SK-N-SH (cell line): ENCODE measurements around the gene OTOP1. TPM values are rescaled to one million over a fixed set of nuclear protein-coding genes. Genes with fewer than 3 reads are reported as not detected.

Experiments
- CTCF ChIA-PET: fragments of 300-600, 350-600 bp; formaldehyde crosslinking; extraction: SDS; loops from one replicate; lab custom pipeline; 2021; lab: Yijun Ruan, JAX
- POLR2A ChIA-PET: fragments of 350-600 bp; sonication (Branson Sonifier 250); formaldehyde crosslinking; extraction: SDS; loops from one replicate; lab custom pipeline; 2020; ENCODE audit warnings: antibody characterized with exemption, inconsistent platforms; lab: Yijun Ruan, JAX
- DNase-seq: peaks from one replicate; pipeline ENCODE4 v3.0.0; 2012
- H2AFZ ChIP-seq: fragments of 200-600 bp; sonication (generic); 2 replicates; pipeline ENCODE4 v1.8.1; 2016; ENCODE audit warnings: antibody characterized with exemption, mild to moderate bottlenecking, low read depth
- H3F3A ChIP-seq: fragments of 200-600 bp; sonication (generic); replicated peaks from 2 replicates; pipeline ENCODE3; 2016; ENCODE audit warnings: antibody characterized with exemption, mild to moderate bottlenecking; ENCODE audit not compliant: insufficient read depth
- H3K27ac ChIP-seq, 2 experiments: fragments of 200-500 bp in 1 of 2; fragments of 200-600 bp in 1 of 2; sonication (Bioruptor generic) in 1 of 2; sonication (generic), shearing (Covaris generic) in 1 of 2; 2 replicates each; pipeline versions ENCODE4 v1.5.1 to v1.6.1; 2014 to 2016; ENCODE audit warnings: low read depth in 2 of 2, inconsistent platforms in 1 of 2, low read length in 1 of 2, mild to moderate bottlenecking in 1 of 2, mixed read lengths in 1 of 2
- H3K27me3 ChIP-seq: fragments of 200-600 bp; sonication (generic), shearing (Covaris generic); 2 replicates; pipeline ENCODE4 v1.6.1; 2016; ENCODE audit warnings: mixed run types; ENCODE audit not compliant: insufficient read depth
- H3K36me3 ChIP-seq, 2 experiments: fragments of 200-500 bp in 1 of 2; fragments of 200-600 bp in 1 of 2; sonication (Bioruptor generic) in 1 of 2; sonication (generic) in 1 of 2; replicated peaks in 1 of 2; 2 replicates each; pipeline versions ENCODE3 to v1.5.1; 2014 to 2016; ENCODE audit warnings: low read length in 1 of 2, mild to moderate bottlenecking in 1 of 2; ENCODE audit not compliant: insufficient read depth in 2 of 2, control insufficient read depth in 1 of 2
- H3K4me1 ChIP-seq, 2 experiments: fragments of 200-500 bp in 1 of 2; fragments of 200-600 bp in 1 of 2; sonication (Bioruptor generic) in 1 of 2; sonication (generic), shearing (Covaris generic) in 1 of 2; 2 replicates each; pipeline versions ENCODE4 v1.5.1 to v1.6.1; 2014 to 2016; ENCODE audit warnings: low read depth in 1 of 2, low read length in 1 of 2, mixed run types in 1 of 2; ENCODE audit not compliant: insufficient read depth in 2 of 2, control insufficient read depth in 1 of 2
- H3K4me2 ChIP-seq: fragments of 200-600 bp; sonication (generic), shearing (Covaris generic); 2 replicates; pipeline ENCODE4 v1.6.1; 2017; ENCODE audit warnings: mixed run types
- H3K4me3 ChIP-seq, 2 experiments: fragments of 200-500 bp in 1 of 2; fragments of 200-600 bp in 1 of 2; sonication (Bioruptor generic) in 1 of 2; sonication (generic), shearing (Covaris generic) in 1 of 2; 2 replicates each; pipeline versions ENCODE4 v1.5.1 to v1.8.1; 2014 to 2016; ENCODE audit warnings: low read depth in 2 of 2, inconsistent platforms in 1 of 2, low read length in 1 of 2, mild to moderate bottlenecking in 1 of 2, mixed read lengths in 1 of 2, moderate library complexity in 1 of 2
- H3K79me2 ChIP-seq: fragments of 200-600 bp; sonication (generic); 2 replicates; pipeline ENCODE4 v1.8.1; 2017; ENCODE audit warnings: mild to moderate bottlenecking; ENCODE audit not compliant: insufficient read depth
- H3K9ac ChIP-seq: fragments of 200-600 bp; sonication (generic); 2 replicates; pipeline ENCODE4 v1.6.1; 2017; ENCODE audit warnings: mixed run types
- H3K9me2 ChIP-seq: fragments of 200-600 bp; sonication (generic); 2 replicates; pipeline ENCODE4 v1.6.1; 2017; ENCODE audit warnings: mixed run types
- H3K9me3 ChIP-seq: fragments of 200-600 bp; sonication (generic); 2 replicates; pipeline ENCODE4 v1.6.1; 2017; ENCODE audit warnings: mixed run types, mild to moderate bottlenecking, moderate library complexity
- H4K20me1 ChIP-seq: fragments of 200-600 bp; sonication (generic); 2 replicates; pipeline ENCODE4 v1.6.1; 2017; ENCODE audit warnings: mild to moderate bottlenecking, mixed run types; ENCODE audit not compliant: insufficient read depth
- CHD2 ChIP-seq: fragments of 150-350 bp; IDR thresholded peaks from 2 replicates; pipeline ENCODE4 v1.6.1; 2018; ENCODE audit warnings: low read length; ENCODE audit not compliant: partially characterized antibody
- ELF1 ChIP-seq: IDR thresholded peaks from 2 replicates; pipeline ENCODE4 v1.4.0; 2012
- EP300 ChIP-seq, 2 experiments: IDR thresholded peaks; 2 replicates each; pipeline versions ENCODE4 v1.4.0 to v1.6.1; 2012; ENCODE audit warnings: borderline replicate concordance in 1 of 2, low read depth in 1 of 2, low read length in 1 of 2
- EZH2phosphoT487 ChIP-seq: fragments of 200-600 bp; sonication (generic); IDR thresholded peaks from 2 replicates; pipeline ENCODE4 v1.6.1; 2017; ENCODE audit warnings: low read depth, mixed run types, mild to moderate bottlenecking, antibody characterized with exemption, moderate library complexity, borderline replicate concordance
- FOSL2 ChIP-seq: IDR thresholded peaks from 2 replicates; pipeline ENCODE4 v1.4.0; 2012; ENCODE audit warnings: low read depth, mild to moderate bottlenecking, moderate library complexity, borderline replicate concordance
- FOXJ3 ChIP-seq: sonication (generic); formaldehyde crosslinking; IDR thresholded peaks from 2 replicates; pipeline ENCODE4 v1.5.1; 2020; ENCODE audit warnings: mild to moderate bottlenecking, missing genetic modification reagents
- GABPA ChIP-seq: IDR thresholded peaks from 2 replicates; pipeline ENCODE4 v1.4.0; 2012; ENCODE audit warnings: low read depth, mild to moderate bottlenecking
- JUND ChIP-seq: IDR thresholded peaks from 2 replicates; pipeline ENCODE4 v1.4.0; 2012
- MEF2A ChIP-seq: IDR thresholded peaks from 2 replicates; pipeline ENCODE4 v1.4.0; 2012; ENCODE audit warnings: low read depth, borderline replicate concordance
- MXI1 ChIP-seq: IDR thresholded peaks from 2 replicates; pipeline ENCODE4 v1.6.1; 2012; ENCODE audit warnings: mild to moderate bottlenecking, low read depth, low read length, improper control_type of control experiment
- POLR2AphosphoS5 ChIP-seq: IDR thresholded peaks from 2 replicates; pipeline ENCODE4 v1.6.1; 2012; ENCODE audit warnings: low read depth, low read length
- RAD21 ChIP-seq: IDR thresholded peaks from 2 replicates; pipeline ENCODE4 v1.6.1; 2012; ENCODE audit warnings: mild to moderate bottlenecking, low read length
- RCOR1 ChIP-seq: fragments of 150-350 bp; IDR thresholded peaks from 2 replicates; pipeline ENCODE4 v1.6.1; 2017; ENCODE audit warnings: antibody characterized with exemption, low read length
- RFX5 ChIP-seq: IDR thresholded peaks from 2 replicates; pipeline ENCODE4 v1.6.1; 2012; ENCODE audit warnings: mild to moderate bottlenecking, improper control_type of control experiment, low read length
- TCF12 ChIP-seq: IDR thresholded peaks from 2 replicates; pipeline ENCODE4 v1.4.0; 2012
- YY1 ChIP-seq: IDR thresholded peaks from 2 replicates; pipeline ENCODE4 v1.4.0; 2012; ENCODE audit warnings: low read depth, mild to moderate bottlenecking
- WGBS: methylation state at CpG from one replicate; pipeline ENCODE4 v1.1.6; 2017; ENCODE audit warnings: low lambda C conversion rate; 5-methylcytosine and 5-hydroxymethylcytosine counted together
- polyA plus RNA-seq, 3 experiments: library from polyadenylated mRNA; depleted of rRNA; stranded (reverse); fragments of >200 nt; gene quantifications; 2 replicates each; pipeline ENCODE4 v1.2.3, GENCODE V29; 2012
- TF ChIP-seq, protein P1 (sequence below): fragments of 150-350 bp; IDR thresholded peaks from 2 replicates; pipeline ENCODE4 v1.6.1; 2016; ENCODE audit warnings: mild to moderate bottlenecking, low read depth, low read length
- TF ChIP-seq, protein P2 (sequence below): IDR thresholded peaks from 2 replicates; pipeline ENCODE4 v1.4.0; 2012; ENCODE audit warnings: low read depth, borderline replicate concordance
- TF ChIP-seq, protein P3 (sequence below): IDR thresholded peaks from 2 replicates; pipeline ENCODE4 v1.4.0; 2012; ENCODE audit warnings: low read depth, borderline replicate concordance
- TF ChIP-seq, protein P4 (sequence below): fragments of 200-600 bp; sonication (generic); IDR thresholded peaks from 2 replicates; pipeline ENCODE4 v1.6.1; 2017; ENCODE audit warnings: antibody characterized with exemption, mild to moderate bottlenecking, moderate library complexity

The OTOP1 gene
- polyA plus RNA-seq, 1 of the 3 experiments (the other 2 are of a cell fraction): not detected

DNA sequence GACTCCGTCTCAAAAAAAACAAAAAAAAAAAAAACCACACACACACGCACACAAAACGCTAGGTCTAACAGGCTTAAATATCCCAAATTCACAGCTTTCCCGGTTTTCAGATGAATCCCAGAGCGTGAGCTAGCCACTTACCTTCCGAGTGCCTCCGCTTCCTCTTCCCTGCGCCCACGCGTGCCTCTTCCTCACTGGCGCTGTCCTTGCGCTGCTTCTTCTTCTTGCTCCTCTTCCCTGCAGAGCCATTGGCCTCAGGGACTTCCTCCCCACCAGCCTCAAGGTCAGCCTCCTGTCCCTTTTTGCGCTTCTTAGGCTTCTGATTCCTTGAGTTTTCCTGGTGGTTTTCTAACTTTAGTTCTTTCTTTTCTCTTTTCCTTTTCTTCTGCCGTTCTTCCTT lies 47.5 kb upstream of the OTOP1 start:
- H3K27ac ChIP-seq: no peak overlapping the region
- no peak for DNase-seq
- TF ChIP-seq, protein P1, sequence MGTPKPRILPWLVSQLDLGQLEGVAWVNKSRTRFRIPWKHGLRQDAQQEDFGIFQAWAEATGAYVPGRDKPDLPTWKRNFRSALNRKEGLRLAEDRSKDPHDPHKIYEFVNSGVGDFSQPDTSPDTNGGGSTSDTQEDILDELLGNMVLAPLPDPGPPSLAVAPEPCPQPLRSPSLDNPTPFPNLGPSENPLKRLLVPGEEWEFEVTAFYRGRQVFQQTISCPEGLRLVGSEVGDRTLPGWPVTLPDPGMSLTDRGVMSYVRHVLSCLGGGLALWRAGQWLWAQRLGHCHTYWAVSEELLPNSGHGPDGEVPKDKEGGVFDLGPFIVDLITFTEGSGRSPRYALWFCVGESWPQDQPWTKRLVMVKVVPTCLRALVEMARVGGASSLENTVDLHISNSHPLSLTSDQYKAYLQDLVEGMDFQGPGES: no peak
- TF ChIP-seq RAD21 (no peak), EZH2phosphoT487 (no peak), RCOR1 (no peak), FOXJ3 (CRISPR knock-in tag) (no peak), MXI1 (no peak), ELF1 (no peak), CHD2 (no peak), POLR2AphosphoS5 (no peak), GABPA (no peak), TCF12 (no peak), YY1 (no peak), EP300 (IDR thresholded peaks at IDR 0.05; ENCODE audit: borderline replicate concordance in 1 of 2, low read depth in 1 of 2, low read length in 1 of 2) (no peak), FOSL2 (no peak), MEF2A (no peak), RFX5 (no peak), JUND (no peak)
- TF ChIP-seq, protein P2, sequence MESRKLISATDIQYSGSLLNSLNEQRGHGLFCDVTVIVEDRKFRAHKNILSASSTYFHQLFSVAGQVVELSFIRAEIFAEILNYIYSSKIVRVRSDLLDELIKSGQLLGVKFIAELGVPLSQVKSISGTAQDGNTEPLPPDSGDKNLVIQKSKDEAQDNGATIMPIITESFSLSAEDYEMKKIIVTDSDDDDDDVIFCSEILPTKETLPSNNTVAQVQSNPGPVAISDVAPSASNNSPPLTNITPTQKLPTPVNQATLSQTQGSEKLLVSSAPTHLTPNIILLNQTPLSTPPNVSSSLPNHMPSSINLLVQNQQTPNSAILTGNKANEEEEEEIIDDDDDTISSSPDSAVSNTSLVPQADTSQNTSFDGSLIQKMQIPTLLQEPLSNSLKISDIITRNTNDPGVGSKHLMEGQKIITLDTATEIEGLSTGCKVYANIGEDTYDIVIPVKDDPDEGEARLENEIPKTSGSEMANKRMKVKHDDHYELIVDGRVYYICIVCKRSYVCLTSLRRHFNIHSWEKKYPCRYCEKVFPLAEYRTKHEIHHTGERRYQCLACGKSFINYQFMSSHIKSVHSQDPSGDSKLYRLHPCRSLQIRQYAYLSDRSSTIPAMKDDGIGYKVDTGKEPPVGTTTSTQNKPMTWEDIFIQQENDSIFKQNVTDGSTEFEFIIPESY: no peak
- TF ChIP-seq, protein P3, sequence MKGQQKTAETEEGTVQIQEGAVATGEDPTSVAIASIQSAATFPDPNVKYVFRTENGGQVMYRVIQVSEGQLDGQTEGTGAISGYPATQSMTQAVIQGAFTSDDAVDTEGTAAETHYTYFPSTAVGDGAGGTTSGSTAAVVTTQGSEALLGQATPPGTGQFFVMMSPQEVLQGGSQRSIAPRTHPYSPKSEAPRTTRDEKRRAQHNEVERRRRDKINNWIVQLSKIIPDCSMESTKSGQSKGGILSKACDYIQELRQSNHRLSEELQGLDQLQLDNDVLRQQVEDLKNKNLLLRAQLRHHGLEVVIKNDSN: no peak
- TF ChIP-seq, protein P4, sequence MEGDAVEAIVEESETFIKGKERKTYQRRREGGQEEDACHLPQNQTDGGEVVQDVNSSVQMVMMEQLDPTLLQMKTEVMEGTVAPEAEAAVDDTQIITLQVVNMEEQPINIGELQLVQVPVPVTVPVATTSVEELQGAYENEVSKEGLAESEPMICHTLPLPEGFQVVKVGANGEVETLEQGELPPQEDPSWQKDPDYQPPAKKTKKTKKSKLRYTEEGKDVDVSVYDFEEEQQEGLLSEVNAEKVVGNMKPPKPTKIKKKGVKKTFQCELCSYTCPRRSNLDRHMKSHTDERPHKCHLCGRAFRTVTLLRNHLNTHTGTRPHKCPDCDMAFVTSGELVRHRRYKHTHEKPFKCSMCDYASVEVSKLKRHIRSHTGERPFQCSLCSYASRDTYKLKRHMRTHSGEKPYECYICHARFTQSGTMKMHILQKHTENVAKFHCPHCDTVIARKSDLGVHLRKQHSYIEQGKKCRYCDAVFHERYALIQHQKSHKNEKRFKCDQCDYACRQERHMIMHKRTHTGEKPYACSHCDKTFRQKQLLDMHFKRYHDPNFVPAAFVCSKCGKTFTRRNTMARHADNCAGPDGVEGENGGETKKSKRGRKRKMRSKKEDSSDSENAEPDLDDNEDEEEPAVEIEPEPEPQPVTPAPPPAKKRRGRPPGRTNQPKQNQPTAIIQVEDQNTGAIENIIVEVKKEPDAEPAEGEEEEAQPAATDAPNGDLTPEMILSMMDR: no peak
- 98% methylated on average over 14 of the region's 14 CpGs for WGBS
- H3K4me1 ChIP-seq: no peaks in the 10 kb centered on the region
- no peak overlapping the region for H3K4me3 ChIP-seq
- CTCF ChIA-PET: interaction anchor here (1.4 kb wide), 1 partner anchor 14 kb away, joined by 6 read pairs; no protein-coding TSS in a partner anchor
- H3K79me2 ChIP-seq: no peaks in the 10 kb centered on the region
- H3K27me3 ChIP-seq: no peaks in the 10 kb centered on the region
- POLR2A ChIA-PET: no interaction called here
- H3K4me2 ChIP-seq: no peak overlapping the region
- no peak overlapping the region for H3K9ac ChIP-seq
- no peaks in the 10 kb centered on the region for H3K9me2 ChIP-seq
- no peaks in the 10 kb centered on the region for H4K20me1 ChIP-seq
- H3K9me3 ChIP-seq: no peaks in the 10 kb centered on the region
- H3F3A ChIP-seq: no peaks in the 10 kb centered on the region
- peaks cover 25 to 68% of the 10 kb centered on the region in 2 experiments for H3K36me3 ChIP-seq
- H2AFZ ChIP-seq: no peak overlapping the region
